Sigmoid colon (tissue), 4 donors: ENCODE data around the gene S100A16.

Experiments used
- POLR2A ChIP-seq, 2 donors: fragments of 450-650 bp; IDR thresholded peaks; one replicate each; pipeline ENCODE4 v1.6.1; 2016; ENCODE audit warnings: antibody characterized with exemption in 2 of 2, mild to moderate bottlenecking in 2 of 2, moderate library complexity in 2 of 2
- POLR2AphosphoS5 ChIP-seq, 4 donors: sonication (generic); formaldehyde crosslinking; IDR thresholded peaks; one replicate each; pipeline ENCODE4 v1.6.1; 2017; ENCODE audit warnings: antibody characterized with exemption in 4 of 4
- TF ChIP-seq, protein P1 (sequence below), 4 experiments: fragments of 450-650 bp in 3 of 4; fragments of 200-600 bp in 1 of 4; IDR thresholded peaks; one replicate each; pipeline ENCODE4 v1.5.1; 2016 to 2019; ENCODE audit warnings: antibody characterized with exemption in 4 of 4, mild to moderate bottlenecking in 3 of 4, moderate library complexity in 2 of 4

DNA sequence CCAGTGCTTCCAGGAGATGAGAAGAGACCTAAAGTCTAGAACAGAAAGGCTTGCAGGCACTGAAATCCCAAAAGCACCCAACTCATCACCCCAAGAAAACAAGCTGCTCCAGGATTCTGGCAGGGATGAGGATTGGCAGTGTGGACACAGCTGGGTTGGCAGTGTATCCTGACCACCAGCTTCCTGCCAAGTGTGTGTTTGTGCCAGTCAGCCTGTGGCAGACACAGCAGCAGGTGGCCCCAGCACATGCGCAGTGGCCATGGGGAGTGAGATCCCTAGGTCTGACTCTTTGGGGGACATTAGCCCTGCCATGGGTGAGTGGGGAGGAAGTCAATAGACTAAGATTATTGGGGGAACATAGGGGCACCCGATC lies 36.9 kb upstream of the S100A16 start:
- TF ChIP-seq POLR2AphosphoS5 (IDR thresholded peaks at IDR 0.05) (no peak), POLR2A (IDR thresholded peaks at IDR 0.05) (no peak)
- TF ChIP-seq, protein P1, sequence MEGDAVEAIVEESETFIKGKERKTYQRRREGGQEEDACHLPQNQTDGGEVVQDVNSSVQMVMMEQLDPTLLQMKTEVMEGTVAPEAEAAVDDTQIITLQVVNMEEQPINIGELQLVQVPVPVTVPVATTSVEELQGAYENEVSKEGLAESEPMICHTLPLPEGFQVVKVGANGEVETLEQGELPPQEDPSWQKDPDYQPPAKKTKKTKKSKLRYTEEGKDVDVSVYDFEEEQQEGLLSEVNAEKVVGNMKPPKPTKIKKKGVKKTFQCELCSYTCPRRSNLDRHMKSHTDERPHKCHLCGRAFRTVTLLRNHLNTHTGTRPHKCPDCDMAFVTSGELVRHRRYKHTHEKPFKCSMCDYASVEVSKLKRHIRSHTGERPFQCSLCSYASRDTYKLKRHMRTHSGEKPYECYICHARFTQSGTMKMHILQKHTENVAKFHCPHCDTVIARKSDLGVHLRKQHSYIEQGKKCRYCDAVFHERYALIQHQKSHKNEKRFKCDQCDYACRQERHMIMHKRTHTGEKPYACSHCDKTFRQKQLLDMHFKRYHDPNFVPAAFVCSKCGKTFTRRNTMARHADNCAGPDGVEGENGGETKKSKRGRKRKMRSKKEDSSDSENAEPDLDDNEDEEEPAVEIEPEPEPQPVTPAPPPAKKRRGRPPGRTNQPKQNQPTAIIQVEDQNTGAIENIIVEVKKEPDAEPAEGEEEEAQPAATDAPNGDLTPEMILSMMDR (IDR thresholded peaks at IDR 0.05), result no peak
